H1 (cell line): ENCODE data around the gene GON4L. TPM values are rescaled to one million over a fixed set of nuclear protein-coding genes. Genes with fewer than 3 reads are reported as not detected.

ENCODE experiments used
- CTCF ChIA-PET: fragments of 300-600 bp; sonication (Branson Sonifier 250); formaldehyde crosslinking; loops from one replicate; lab custom pipeline; 2021; ENCODE audit not compliant: partially characterized antibody; lab: Charles Lee
- POLR2A ChIA-PET: fragments of 300-600 bp; sonication (Branson Sonifier 250); formaldehyde crosslinking; loops from one replicate; lab custom pipeline; 2021; ENCODE audit warnings: inconsistent platforms; ENCODE audit not compliant: partially characterized antibody; lab: Charles Lee
- DNase-seq, 2 experiments: peaks; one replicate each; pipeline versions ENCODE4 v3.0.0 to v3.0.0-alpha.2; 2010 to 2022; ENCODE audit warnings: low spot score in 2 of 2, low read depth in 1 of 2, mixed read lengths in 1 of 2
- FAIRE-seq: peaks from 2 replicates; lab custom pipeline; 2011; peaks lifted over from hg19 to GRCh38; lab: Jason Lieb, UNC
- H2AFZ ChIP-seq: 2 replicates; pipeline ENCODE4 v1.8.1; 2012; ENCODE audit warnings: low read length, inconsistent platforms
- H2AK5ac ChIP-seq: 2 replicates; pipeline ENCODE4 v1.6.1; 2013; ENCODE audit warnings: low read depth, low read length
- H2BK120ac ChIP-seq: replicated peaks from 2 replicates; pipeline ENCODE3; 2013; ENCODE audit warnings: low read depth, low read length, inconsistent platforms
- H2BK12ac ChIP-seq: 2 replicates; pipeline ENCODE4 v1.6.1; 2013; ENCODE audit warnings: low read depth, low read length
- H2BK15ac ChIP-seq: 2 replicates; pipeline ENCODE4 v1.6.1; 2013; ENCODE audit warnings: low read length
- H2BK20ac ChIP-seq: 2 replicates; pipeline ENCODE4 v1.6.1; 2013; ENCODE audit warnings: low read length
- H2BK5ac ChIP-seq: 2 replicates; pipeline ENCODE4 v1.6.1; 2013; ENCODE audit warnings: low read depth, low read length
- H3K14ac ChIP-seq: 2 replicates; pipeline ENCODE4 v1.6.1; 2013; ENCODE audit warnings: inconsistent platforms; ENCODE audit not compliant: insufficient read length
- H3K18ac ChIP-seq: 2 replicates; pipeline ENCODE4 v1.6.1; 2013; ENCODE audit warnings: low read length; ENCODE audit errors: extremely low read depth
- H3K23ac ChIP-seq: 2 replicates; pipeline ENCODE4 v1.6.1; 2013; ENCODE audit warnings: inconsistent platforms; ENCODE audit not compliant: insufficient read length
- H3K23me2 ChIP-seq: 2 replicates; pipeline ENCODE4 v1.6.1; 2013; ENCODE audit warnings: low read depth, low read length
- H3K27ac ChIP-seq: 2 replicates; pipeline ENCODE4 v1.6.1; 2011; ENCODE audit warnings: low read depth, low read length, inconsistent platforms
- H3K27me3 ChIP-seq, 4 experiments: replicated peaks in 1 of 4; 1 replicate in 1 of 4; 2 replicates in 3 of 4; pipeline versions ENCODE4 v1.6.1 to v1.8.1; 2011 to 2013; ENCODE audit warnings: low read length in 3 of 4, mild to moderate bottlenecking in 3 of 4, inconsistent platforms in 2 of 4, mixed read lengths in 2 of 4, moderate library complexity in 1 of 4; ENCODE audit not compliant: control insufficient read depth in 3 of 4, insufficient read depth in 3 of 4; ENCODE audit errors: extremely low read depth in 1 of 4
- H3K36me3 ChIP-seq, 4 experiments: 2 replicates each; pipeline versions ENCODE4 v1.6.1 to v1.8.1; 2011 to 2013; ENCODE audit warnings: mild to moderate bottlenecking in 4 of 4, low read length in 3 of 4, moderate library complexity in 2 of 4, control low read depth in 1 of 4, inconsistent platforms in 1 of 4; ENCODE audit not compliant: insufficient read depth in 4 of 4, control insufficient read depth in 2 of 4
- H3K4ac ChIP-seq: replicated peaks from 2 replicates; pipeline ENCODE3; 2013; ENCODE audit warnings: low read length, low read depth, mixed read lengths, inconsistent platforms; ENCODE audit not compliant: insufficient read length
- H3K4me1 ChIP-seq, 4 experiments: replicated peaks in 1 of 4; 1 replicate in 1 of 4; 2 replicates in 3 of 4; pipeline versions ENCODE4 v1.6.1 to v1.8.1; 2011 to 2013; ENCODE audit warnings: low read length in 3 of 4, inconsistent platforms in 2 of 4, mixed read lengths in 1 of 4; ENCODE audit not compliant: insufficient read depth in 4 of 4, control insufficient read depth in 3 of 4
- H3K4me2 ChIP-seq, 2 experiments: 2 replicates each; pipeline versions ENCODE4 v1.6.1 to v1.8.1; 2011 to 2013; ENCODE audit warnings: low read depth in 2 of 2, low read length in 2 of 2, control low read depth in 1 of 2, inconsistent platforms in 1 of 2, mild to moderate bottlenecking in 1 of 2; ENCODE audit not compliant: insufficient read depth in 1 of 2
- H3K4me3 ChIP-seq, 4 experiments: fragments of 200-600, 300-600 bp in 1 of 4; sonication (generic), shearing (Covaris generic), sonication (Bioruptor Twin) in 1 of 4; 2 replicates each; pipeline versions ENCODE4 v1.5.1 to v1.8.1; 2011 to 2016; ENCODE audit warnings: low read length in 4 of 4, low read depth in 3 of 4, control low read depth in 2 of 4, inconsistent platforms in 2 of 4, mild to moderate bottlenecking in 2 of 4, mixed read lengths in 1 of 4, moderate library complexity in 1 of 4; ENCODE audit not compliant: insufficient read depth in 2 of 4; ENCODE audit errors: extremely low read depth in 1 of 4
- H3K56ac ChIP-seq: replicated peaks from 2 replicates; pipeline ENCODE3; 2013; ENCODE audit warnings: low read depth, mild to moderate bottlenecking, mixed read lengths, low read length, inconsistent platforms; ENCODE audit not compliant: insufficient read length
- H3K79me1 ChIP-seq: 2 replicates; pipeline ENCODE4 v1.6.1; 2013; ENCODE audit warnings: low read depth, low read length, control low read depth
- H3K79me2 ChIP-seq, 2 experiments: 2 replicates each; pipeline versions ENCODE4 v1.6.1 to v1.8.1; 2012 to 2013; ENCODE audit warnings: low read length in 2 of 2, mild to moderate bottlenecking in 2 of 2, inconsistent platforms in 1 of 2; ENCODE audit not compliant: insufficient read depth in 2 of 2, control insufficient read depth in 1 of 2
- H3K9ac ChIP-seq, 4 experiments: replicated peaks in 1 of 4; 1 replicate in 1 of 4; 2 replicates in 3 of 4; pipeline versions ENCODE4 v1.6.1 to v1.8.1; 2011 to 2013; ENCODE audit warnings: low read depth in 3 of 4, low read length in 3 of 4, control low read depth in 2 of 4, mild to moderate bottlenecking in 2 of 4, moderate library complexity in 2 of 4, inconsistent platforms in 1 of 4; ENCODE audit errors: extremely low read depth in 1 of 4
- H3K9me3 ChIP-seq, 2 experiments: 2 replicates each; pipeline versions ENCODE4 v1.6.1 to v1.8.1; 2012 to 2013; ENCODE audit warnings: mild to moderate bottlenecking in 2 of 2, moderate library complexity in 2 of 2, control low read depth in 1 of 2, inconsistent platforms in 1 of 2, low read depth in 1 of 2, low read length in 1 of 2, mixed read lengths in 1 of 2; ENCODE audit not compliant: insufficient read depth in 2 of 2
- H4K20me1 ChIP-seq, 2 experiments: replicated peaks in 1 of 2; 2 replicates each; pipeline versions ENCODE3 to v1.8.1; 2011 to 2013; ENCODE audit warnings: inconsistent platforms in 2 of 2, low read length in 2 of 2, mild to moderate bottlenecking in 1 of 2; ENCODE audit not compliant: insufficient read depth in 2 of 2, control insufficient read depth in 1 of 2
- H4K5ac ChIP-seq: 2 replicates; pipeline ENCODE4 v1.6.1; 2013; ENCODE audit warnings: low read length, low read depth, mixed read lengths, inconsistent platforms; ENCODE audit not compliant: insufficient read length
- H4K8ac ChIP-seq: 2 replicates; pipeline ENCODE4 v1.8.0; 2013; ENCODE audit warnings: mild to moderate bottlenecking, moderate library complexity, low read length, inconsistent platforms; ENCODE audit not compliant: insufficient read depth; ENCODE audit errors: extremely low read depth
- H4K91ac ChIP-seq: replicated peaks from 2 replicates; pipeline ENCODE3; 2013; ENCODE audit warnings: low read length, mixed read lengths, inconsistent platforms; ENCODE audit not compliant: insufficient read length
- ASH2L ChIP-seq: fragments of 200-600, 300-600 bp; sonication (generic); IDR thresholded peaks from one replicate; pipeline ENCODE4 v1.7.1; 2017; ENCODE audit warnings: low read length
- CBX5 ChIP-seq: fragments of 300-800, 300-1000 bp; sonication (generic); IDR thresholded peaks from 2 replicates; pipeline ENCODE4 v1.7.1; 2016; ENCODE audit warnings: antibody characterized with exemption, low read length, low read depth
- CBX8 ChIP-seq: fragments of 300-800, 300-1000 bp; sonication (generic); IDR thresholded peaks from 2 replicates; pipeline ENCODE4 v1.7.1; 2016; ENCODE audit warnings: low read depth, low read length, borderline replicate concordance
- FOSL1 ChIP-seq: IDR thresholded peaks from 2 replicates; pipeline ENCODE4 v1.6.1; 2011; ENCODE audit warnings: mild to moderate bottlenecking, low read depth, low read length, moderate library complexity; ENCODE audit not compliant: insufficient read depth
- KDM4A ChIP-seq: IDR thresholded peaks from one replicate; pipeline ENCODE4 v1.7.1; 2012; ENCODE audit warnings: low read depth, mild to moderate bottlenecking, moderate library complexity, low read length, inconsistent platforms; ENCODE audit not compliant: severe bottlenecking
- POLR2A ChIP-seq, 2 experiments: IDR thresholded peaks; 1 replicate in 1 of 2; 2 replicates in 1 of 2; pipeline ENCODE4 v1.6.1; 2011; ENCODE audit warnings: low read depth in 2 of 2, low read length in 2 of 2, mild to moderate bottlenecking in 2 of 2; ENCODE audit errors: control extremely low read depth in 1 of 2
- WGBS, 2 experiments: shearing (Covaris generic) in 1 of 2; methylation state at CpG; one replicate each; pipeline versions ENCODE4 v1.1.6 to v1.1.7; 2013 to 2015; ENCODE audit warnings: low lambda C conversion rate in 2 of 2, mixed read lengths in 2 of 2, inconsistent platforms in 1 of 2, low coverage in 1 of 2, missing lambda C conversion rate in 1 of 2; ENCODE audit not compliant: insufficient replicate concordance in 2 of 2, insufficient coverage in 1 of 2, insufficient read length in 1 of 2; ENCODE audit errors: extremely low coverage in 1 of 2, missing lambda C conversion rate in 1 of 2; 5-methylcytosine and 5-hydroxymethylcytosine counted together
- polyA plus RNA-seq, 7 experiments: library from polyadenylated mRNA; depleted of rRNA in 3 of 7; stranded (reverse) in 5 of 7; unstranded in 2 of 7; fragments of >200 nt in 5 of 7; fragments of 200-250 nt in 2 of 7; gene quantifications; 1 replicate in 5 of 7; 2 replicates in 1 of 7; 4 replicates in 1 of 7; pipeline versions ENCODE4 v1.2.1 to v1.2.3, GENCODE V29; 2011 to 2013; ENCODE audit warnings: missing spikeins in 2 of 7, mixed read lengths in 2 of 7
- total RNA-seq: library from RNA; stranded (reverse); fragmentation: NEBNext Ultra II Directional; extraction: Animal tissue kit (Norgen Biotek cat#: 25700); gene quantifications from 2 replicates; pipeline ENCODE4 v1.2.1, GENCODE V29; 2021

GON4L gene
- total and polyA plus RNA-seq, 2 of the 8 experiments (the other 6 are each of a cell fraction or from before 2014, with no cell fraction given) = 26.2 to 52.1 TPM

DNA sequence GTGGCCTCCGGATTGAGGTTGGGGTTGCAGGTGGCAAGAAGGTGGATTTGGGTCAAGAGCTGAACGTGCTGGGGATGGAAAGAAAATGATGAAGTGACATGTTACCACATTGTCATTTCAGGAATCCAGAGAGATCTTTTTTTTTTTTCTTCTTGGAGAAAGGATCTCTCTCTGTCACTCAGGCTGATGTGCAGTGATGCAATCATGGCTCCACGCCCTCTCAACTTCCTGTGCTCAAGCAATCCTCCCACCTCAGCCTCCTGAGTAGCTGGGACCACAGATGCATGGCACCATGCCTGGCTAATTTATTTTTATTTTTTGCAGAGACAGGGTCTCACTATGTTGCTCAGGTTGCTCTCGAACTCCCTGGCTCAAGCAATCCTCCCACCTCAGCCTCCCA is 80.6 kb downstream of the GON4L start:
- TF ChIP-seq ASH2L (no peak), CBX8 (no peak), FOSL1 (no peak), CBX5 (no peak), KDM4A (no peak), POLR2A (IDR thresholded peaks at IDR 0.05; ENCODE audit: control extremely low read depth in 1 of 2, low read depth in 2 of 2, low read length in 2 of 2) (no peak)
- no peak overlapping the region for H2BK12ac ChIP-seq
- no peak overlapping the region for H3K4me3 ChIP-seq
- ChIA-PET POLR2A (interaction anchor here (0.7 kb wide), 2 partner anchors 15 to 32 kb away, joined by 3 to 4 read pairs; no protein-coding TSS in a partner anchor), CTCF (interaction anchor here (0.8 kb wide), 1 partner anchor 44 kb away, joined by 4 read pairs; no protein-coding TSS in a partner anchor)
- no peak overlapping the region for H3K18ac ChIP-seq
- no peak overlapping the region for H4K8ac ChIP-seq
- H3K4ac ChIP-seq = no peak overlapping the region
- 95% methylated on average over 4 of the region's 4 CpGs; no CpG with 5 or more reads in 1 of the 2 experiments for WGBS, 2 experiments
- no peaks in the 10 kb centered on the region for H3K4me1 ChIP-seq
- H4K91ac ChIP-seq = no peak overlapping the region
- no peaks in the 10 kb centered on the region for H3K27me3 ChIP-seq
- no peak overlapping the region for H2BK120ac ChIP-seq
- H2BK5ac ChIP-seq = no peak overlapping the region
- H2BK15ac ChIP-seq = no peak overlapping the region
- peaks cover 7 to 50% (median 32%) of the 10 kb centered on the region in 4 experiments; a peak in 7 of 8 replicates for H3K36me3 ChIP-seq
- no peak overlapping the region for H3K27ac ChIP-seq
- no peak overlapping the region for H2AK5ac ChIP-seq
- no peaks in the 10 kb centered on the region for H3K79me2 ChIP-seq
- H2BK20ac ChIP-seq = no peak overlapping the region
- no peak overlapping the region for H3K9ac ChIP-seq
- H3K23me2 ChIP-seq = no peaks in the 10 kb centered on the region
- H3K23ac ChIP-seq = no peak overlapping the region
- H3K9me3 ChIP-seq = no peaks in the 10 kb centered on the region
- H4K5ac ChIP-seq = no peak overlapping the region
- no peak overlapping the region for H3K56ac ChIP-seq
- H2AFZ ChIP-seq = no peak overlapping the region
- FAIRE-seq (no peak), DNase-seq (no peak)
- no peak overlapping the region for H3K4me2 ChIP-seq
- H3K14ac ChIP-seq = no peak overlapping the region
- H3K79me1 ChIP-seq = no peaks in the 10 kb centered on the region
- no peaks in the 10 kb centered on the region for H4K20me1 ChIP-seq
